SK-N-SH treated with all-trans-retinoic acid at 6 μM for 48 hours (cell line): ENCODE measurements around the gene MCM9.

Experiments used
- ATAC-seq: fragments of 200-7000 bp; cut with Tn5 transposase; 3 replicates; pipeline ENCODE4 v1.9.1; 2020; ENCODE audit warnings: mild to moderate bottlenecking, moderate library complexity
- BACH2 ChIP-seq: fragments of 250-450 bp; sonication (Bioruptor Pico); IDR thresholded peaks from 2 replicates; pipeline ENCODE4 v1.9.0; 2021; ENCODE audit warnings: mild to moderate bottlenecking, borderline replicate concordance
- CSDC2 ChIP-seq: fragments of 250-450 bp; sonication (Bioruptor Pico); IDR thresholded peaks from 2 replicates; pipeline ENCODE4 v1.5.0; 2020; ENCODE audit warnings: mild to moderate bottlenecking, moderate library complexity
- ESRRG ChIP-seq: fragments of 250-450 bp; sonication (Bioruptor Pico); IDR thresholded peaks from 2 replicates; pipeline ENCODE4 v1.6.1; 2021; ENCODE audit warnings: mild to moderate bottlenecking
- GLIS3 ChIP-seq: fragments of 250-450 bp; sonication (Bioruptor Pico); IDR thresholded peaks from 2 replicates; pipeline ENCODE4 v1.5.0; 2020; ENCODE audit warnings: mild to moderate bottlenecking, moderate library complexity
- ISL1 ChIP-seq: fragments of 250-450 bp; sonication (Bioruptor Pico); IDR thresholded peaks from 2 replicates; pipeline ENCODE4 v2.1.2; 2022; ENCODE audit warnings: mild to moderate bottlenecking, moderate library complexity
- OSR1 ChIP-seq: fragments of 250-450 bp; sonication (Bioruptor Pico); IDR thresholded peaks from 2 replicates; pipeline ENCODE4 v1.8.0; 2022; ENCODE audit warnings: moderate library complexity, mild to moderate bottlenecking, inconsistent platforms
- PPARA ChIP-seq: fragments of 250-450 bp; sonication (Bioruptor Pico); IDR thresholded peaks from 2 replicates; pipeline ENCODE4 v1.5.0; 2020; ENCODE audit warnings: mild to moderate bottlenecking, borderline replicate concordance
- RARB ChIP-seq: fragments of 250-450 bp; sonication (Bioruptor Pico); IDR thresholded peaks from 2 replicates; pipeline ENCODE4 v1.8.0; 2021; ENCODE audit warnings: mild to moderate bottlenecking, moderate library complexity
- SNAI2 ChIP-seq: fragments of 250-450 bp; sonication (Bioruptor Pico); IDR thresholded peaks from 2 replicates; pipeline ENCODE4 v1.5.0; 2020; ENCODE audit warnings: mild to moderate bottlenecking, moderate library complexity
- TCF4 ChIP-seq: fragments of 250-450 bp; sonication (Bioruptor Pico); IDR thresholded peaks from 2 replicates; pipeline ENCODE4 v1.8.0; 2021; ENCODE audit warnings: mild to moderate bottlenecking, moderate library complexity, borderline replicate concordance
- ZFP3 ChIP-seq: fragments of 250-450 bp; sonication (Bioruptor Pico); IDR thresholded peaks from 2 replicates; pipeline ENCODE4 v1.5.0; 2020; ENCODE audit warnings: mild to moderate bottlenecking, moderate library complexity
- ZFP30 ChIP-seq: fragments of 450-650 bp; formaldehyde crosslinking; IDR thresholded peaks from 2 replicates; pipeline ENCODE4 v1.5.0; 2022; ENCODE audit warnings: mild to moderate bottlenecking, moderate library complexity
- ZNF565 ChIP-seq: fragments of 450-650 bp; formaldehyde crosslinking; conservative IDR thresholded peaks from 2 replicates; pipeline ENCODE4 v1.5.0; 2020; ENCODE audit warnings: low read depth, mild to moderate bottlenecking, moderate library complexity
- ZNF70 ChIP-seq: fragments of 450-650 bp; formaldehyde crosslinking; IDR thresholded peaks from 2 replicates; pipeline ENCODE4 v1.5.0; 2020; ENCODE audit warnings: mild to moderate bottlenecking, moderate library complexity
- ZNF8 ChIP-seq: fragments of 450-650 bp; formaldehyde crosslinking; IDR thresholded peaks from 2 replicates; pipeline ENCODE4 v1.5.0; 2020; ENCODE audit warnings: mild to moderate bottlenecking, moderate library complexity
- TF ChIP-seq, protein P1 (sequence below): fragments of 250-450 bp; sonication (Bioruptor Pico); IDR thresholded peaks from 2 replicates; pipeline ENCODE4 v1.5.0; 2020; ENCODE audit warnings: mild to moderate bottlenecking, moderate library complexity
- TF ChIP-seq, protein P2 (sequence below): fragments of 250-450 bp; sonication (Bioruptor Pico); IDR thresholded peaks from 2 replicates; pipeline ENCODE4 v1.8.0; 2021; ENCODE audit warnings: low read depth, mild to moderate bottlenecking, moderate library complexity, borderline replicate concordance
- TF ChIP-seq, protein P3 (sequence below): fragments of 250-450 bp; sonication (Bioruptor Pico); IDR thresholded peaks from 2 replicates; pipeline ENCODE4 v1.8.0; 2020; ENCODE audit warnings: mild to moderate bottlenecking, moderate library complexity, borderline replicate concordance
- TF ChIP-seq, protein P4 (sequence below): fragments of 250-450 bp; sonication (Bioruptor Pico); IDR thresholded peaks from 2 replicates; pipeline ENCODE4 v1.5.1; 2020; ENCODE audit warnings: low read depth, mild to moderate bottlenecking, moderate library complexity
- TF ChIP-seq, protein P5 (sequence below): fragments of 250-450 bp; sonication (Bioruptor Pico); IDR thresholded peaks from 2 replicates; pipeline ENCODE4 v1.5.1; 2021; ENCODE audit warnings: mild to moderate bottlenecking, moderate library complexity

MCM9 gene

GRCh38 chr6:118963003-118963402 is 28.0 kb upstream of the MCM9 start:
- no peak for ATAC-seq
- TF ChIP-seq TCF4 (CRISPR knock-in tag), result no peak
- TF ChIP-seq SNAI2, result no peak
- TF ChIP-seq ISL1 (CRISPR knock-in tag), result no peak
- TF ChIP-seq ESRRG (CRISPR knock-in tag), result no peak
- TF ChIP-seq ZNF565 (CRISPR knock-in tag), result no peak
- TF ChIP-seq, protein P1, sequence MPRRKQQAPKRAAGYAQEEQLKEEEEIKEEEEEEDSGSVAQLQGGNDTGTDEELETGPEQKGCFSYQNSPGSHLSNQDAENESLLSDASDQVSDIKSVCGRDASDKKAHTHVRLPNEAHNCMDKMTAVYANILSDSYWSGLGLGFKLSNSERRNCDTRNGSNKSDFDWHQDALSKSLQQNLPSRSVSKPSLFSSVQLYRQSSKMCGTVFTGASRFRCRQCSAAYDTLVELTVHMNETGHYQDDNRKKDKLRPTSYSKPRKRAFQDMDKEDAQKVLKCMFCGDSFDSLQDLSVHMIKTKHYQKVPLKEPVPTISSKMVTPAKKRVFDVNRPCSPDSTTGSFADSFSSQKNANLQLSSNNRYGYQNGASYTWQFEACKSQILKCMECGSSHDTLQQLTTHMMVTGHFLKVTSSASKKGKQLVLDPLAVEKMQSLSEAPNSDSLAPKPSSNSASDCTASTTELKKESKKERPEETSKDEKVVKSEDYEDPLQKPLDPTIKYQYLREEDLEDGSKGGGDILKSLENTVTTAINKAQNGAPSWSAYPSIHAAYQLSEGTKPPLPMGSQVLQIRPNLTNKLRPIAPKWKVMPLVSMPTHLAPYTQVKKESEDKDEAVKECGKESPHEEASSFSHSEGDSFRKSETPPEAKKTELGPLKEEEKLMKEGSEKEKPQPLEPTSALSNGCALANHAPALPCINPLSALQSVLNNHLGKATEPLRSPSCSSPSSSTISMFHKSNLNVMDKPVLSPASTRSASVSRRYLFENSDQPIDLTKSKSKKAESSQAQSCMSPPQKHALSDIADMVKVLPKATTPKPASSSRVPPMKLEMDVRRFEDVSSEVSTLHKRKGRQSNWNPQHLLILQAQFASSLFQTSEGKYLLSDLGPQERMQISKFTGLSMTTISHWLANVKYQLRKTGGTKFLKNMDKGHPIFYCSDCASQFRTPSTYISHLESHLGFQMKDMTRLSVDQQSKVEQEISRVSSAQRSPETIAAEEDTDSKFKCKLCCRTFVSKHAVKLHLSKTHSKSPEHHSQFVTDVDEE, result no peak
- no peak for TF ChIP-seq GLIS3 (CRISPR knock-in tag)
- TF ChIP-seq ZFP30 (CRISPR knock-in tag), result no peak
- TF ChIP-seq, protein P2, sequence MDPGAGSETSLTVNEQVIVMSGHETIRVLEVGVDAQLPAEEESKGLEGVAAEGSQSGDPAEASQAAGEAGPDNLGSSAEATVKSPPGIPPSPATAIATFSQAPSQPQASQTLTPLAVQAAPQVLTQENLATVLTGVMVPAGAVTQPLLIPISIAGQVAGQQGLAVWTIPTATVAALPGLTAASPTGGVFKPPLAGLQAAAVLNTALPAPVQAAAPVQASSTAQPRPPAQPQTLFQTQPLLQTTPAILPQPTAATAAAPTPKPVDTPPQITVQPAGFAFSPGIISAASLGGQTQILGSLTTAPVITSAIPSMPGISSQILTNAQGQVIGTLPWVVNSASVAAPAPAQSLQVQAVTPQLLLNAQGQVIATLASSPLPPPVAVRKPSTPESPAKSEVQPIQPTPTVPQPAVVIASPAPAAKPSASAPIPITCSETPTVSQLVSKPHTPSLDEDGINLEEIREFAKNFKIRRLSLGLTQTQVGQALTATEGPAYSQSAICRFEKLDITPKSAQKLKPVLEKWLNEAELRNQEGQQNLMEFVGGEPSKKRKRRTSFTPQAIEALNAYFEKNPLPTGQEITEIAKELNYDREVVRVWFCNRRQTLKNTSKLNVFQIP (CRISPR knock-in tag), result no peak
- no peak for TF ChIP-seq CSDC2 (CRISPR knock-in tag)
- no peak for TF ChIP-seq ZNF70 (CRISPR knock-in tag)
- TF ChIP-seq ZNF8 (CRISPR knock-in tag), result no peak
- TF ChIP-seq PPARA (CRISPR knock-in tag), result no peak
- TF ChIP-seq, protein P3, sequence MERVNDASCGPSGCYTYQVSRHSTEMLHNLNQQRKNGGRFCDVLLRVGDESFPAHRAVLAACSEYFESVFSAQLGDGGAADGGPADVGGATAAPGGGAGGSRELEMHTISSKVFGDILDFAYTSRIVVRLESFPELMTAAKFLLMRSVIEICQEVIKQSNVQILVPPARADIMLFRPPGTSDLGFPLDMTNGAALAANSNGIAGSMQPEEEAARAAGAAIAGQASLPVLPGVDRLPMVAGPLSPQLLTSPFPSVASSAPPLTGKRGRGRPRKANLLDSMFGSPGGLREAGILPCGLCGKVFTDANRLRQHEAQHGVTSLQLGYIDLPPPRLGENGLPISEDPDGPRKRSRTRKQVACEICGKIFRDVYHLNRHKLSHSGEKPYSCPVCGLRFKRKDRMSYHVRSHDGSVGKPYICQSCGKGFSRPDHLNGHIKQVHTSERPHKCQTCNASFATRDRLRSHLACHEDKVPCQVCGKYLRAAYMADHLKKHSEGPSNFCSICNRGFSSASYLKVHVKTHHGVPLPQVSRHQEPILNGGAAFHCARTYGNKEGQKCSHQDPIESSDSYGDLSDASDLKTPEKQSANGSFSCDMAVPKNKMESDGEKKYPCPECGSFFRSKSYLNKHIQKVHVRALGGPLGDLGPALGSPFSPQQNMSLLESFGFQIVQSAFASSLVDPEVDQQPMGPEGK (CRISPR knock-in tag), result no peak
- TF ChIP-seq, protein P4, sequence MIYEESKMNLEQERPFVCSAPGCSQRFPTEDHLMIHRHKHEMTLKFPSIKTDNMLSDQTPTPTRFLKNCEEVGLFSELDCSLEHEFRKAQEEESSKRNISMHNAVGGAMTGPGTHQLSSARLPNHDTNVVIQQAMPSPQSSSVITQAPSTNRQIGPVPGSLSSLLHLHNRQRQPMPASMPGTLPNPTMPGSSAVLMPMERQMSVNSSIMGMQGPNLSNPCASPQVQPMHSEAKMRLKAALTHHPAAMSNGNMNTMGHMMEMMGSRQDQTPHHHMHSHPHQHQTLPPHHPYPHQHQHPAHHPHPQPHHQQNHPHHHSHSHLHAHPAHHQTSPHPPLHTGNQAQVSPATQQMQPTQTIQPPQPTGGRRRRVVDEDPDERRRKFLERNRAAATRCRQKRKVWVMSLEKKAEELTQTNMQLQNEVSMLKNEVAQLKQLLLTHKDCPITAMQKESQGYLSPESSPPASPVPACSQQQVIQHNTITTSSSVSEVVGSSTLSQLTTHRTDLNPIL (CRISPR knock-in tag), result no peak
- TF ChIP-seq OSR1 (CRISPR knock-in tag), result no peak
- TF ChIP-seq BACH2 (CRISPR knock-in tag), result no peak

GRCh38 chr6:118959903-118960302 is 24.9 kb upstream of the MCM9 start:
- no peak for ATAC-seq
- TF ChIP-seq RARB (CRISPR knock-in tag) (no peak), ZNF8 (CRISPR knock-in tag) (no peak), ZNF70 (CRISPR knock-in tag) (no peak), TCF4 (CRISPR knock-in tag) (no peak), ISL1 (CRISPR knock-in tag) (no peak)
- TF ChIP-seq, protein P5, sequence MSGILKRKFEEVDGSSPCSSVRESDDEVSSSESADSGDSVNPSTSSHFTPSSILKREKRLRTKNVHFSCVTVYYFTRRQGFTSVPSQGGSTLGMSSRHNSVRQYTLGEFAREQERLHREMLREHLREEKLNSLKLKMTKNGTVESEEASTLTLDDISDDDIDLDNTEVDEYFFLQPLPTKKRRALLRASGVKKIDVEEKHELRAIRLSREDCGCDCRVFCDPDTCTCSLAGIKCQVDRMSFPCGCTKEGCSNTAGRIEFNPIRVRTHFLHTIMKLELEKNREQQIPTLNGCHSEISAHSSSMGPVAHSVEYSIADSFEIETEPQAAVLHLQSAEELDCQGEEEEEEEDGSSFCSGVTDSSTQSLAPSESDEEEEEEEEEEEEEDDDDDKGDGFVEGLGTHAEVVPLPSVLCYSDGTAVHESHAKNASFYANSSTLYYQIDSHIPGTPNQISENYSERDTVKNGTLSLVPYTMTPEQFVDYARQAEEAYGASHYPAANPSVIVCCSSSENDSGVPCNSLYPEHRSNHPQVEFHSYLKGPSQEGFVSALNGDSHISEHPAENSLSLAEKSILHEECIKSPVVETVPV (CRISPR knock-in tag), result no peak

GRCh38 chr6:118953391-118953790 is 18.4 kb upstream of the MCM9 start:
- TF ChIP-seq, protein P4 (CRISPR knock-in tag), result no peak
- TF ChIP-seq ZFP30 (CRISPR knock-in tag) (no peak), ZFP3 (CRISPR knock-in tag) (no peak), BACH2 (CRISPR knock-in tag) (no peak), ZNF70 (CRISPR knock-in tag) (no peak), ESRRG (CRISPR knock-in tag) (no peak), RARB (CRISPR knock-in tag) (no peak), ZNF8 (CRISPR knock-in tag) (no peak), GLIS3 (CRISPR knock-in tag) (no peak), SNAI2 (no peak)
- TF ChIP-seq, protein P3 (CRISPR knock-in tag), result no peak
- TF ChIP-seq, protein P5 (CRISPR knock-in tag), result no peak
- TF ChIP-seq, protein P2 (CRISPR knock-in tag), result no peak
- ATAC-seq, result no peak
